ENCODE results near the gene LRRTM2.

DNA sequence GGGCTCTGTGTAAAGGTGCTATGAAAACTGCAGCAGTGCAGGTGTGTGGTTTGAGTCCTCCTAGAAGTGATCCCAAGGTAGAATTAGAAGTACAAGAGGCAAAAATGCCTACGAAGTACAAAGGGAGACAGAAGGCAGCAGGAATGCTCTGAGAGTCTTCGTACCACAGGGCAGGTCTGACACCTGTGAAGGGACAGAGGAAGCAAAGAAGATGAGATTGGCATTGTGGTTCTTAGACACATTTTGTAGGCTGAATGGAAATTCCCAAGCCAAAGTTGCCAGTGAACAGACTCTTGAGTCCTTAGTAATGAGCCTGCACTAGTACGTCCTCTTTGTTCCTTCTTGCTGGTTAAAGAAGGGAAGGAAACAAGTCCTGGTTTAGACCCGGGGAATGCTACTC is 1.7 kb upstream of the LRRTM2 start:
- TF ChIP-seq, protein P1, sequence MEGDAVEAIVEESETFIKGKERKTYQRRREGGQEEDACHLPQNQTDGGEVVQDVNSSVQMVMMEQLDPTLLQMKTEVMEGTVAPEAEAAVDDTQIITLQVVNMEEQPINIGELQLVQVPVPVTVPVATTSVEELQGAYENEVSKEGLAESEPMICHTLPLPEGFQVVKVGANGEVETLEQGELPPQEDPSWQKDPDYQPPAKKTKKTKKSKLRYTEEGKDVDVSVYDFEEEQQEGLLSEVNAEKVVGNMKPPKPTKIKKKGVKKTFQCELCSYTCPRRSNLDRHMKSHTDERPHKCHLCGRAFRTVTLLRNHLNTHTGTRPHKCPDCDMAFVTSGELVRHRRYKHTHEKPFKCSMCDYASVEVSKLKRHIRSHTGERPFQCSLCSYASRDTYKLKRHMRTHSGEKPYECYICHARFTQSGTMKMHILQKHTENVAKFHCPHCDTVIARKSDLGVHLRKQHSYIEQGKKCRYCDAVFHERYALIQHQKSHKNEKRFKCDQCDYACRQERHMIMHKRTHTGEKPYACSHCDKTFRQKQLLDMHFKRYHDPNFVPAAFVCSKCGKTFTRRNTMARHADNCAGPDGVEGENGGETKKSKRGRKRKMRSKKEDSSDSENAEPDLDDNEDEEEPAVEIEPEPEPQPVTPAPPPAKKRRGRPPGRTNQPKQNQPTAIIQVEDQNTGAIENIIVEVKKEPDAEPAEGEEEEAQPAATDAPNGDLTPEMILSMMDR (IDR thresholded peaks at IDR 0.05 in 8 of 11, conservative IDR thresholded peaks at IDR 0.05 in 3 of 11) = no peak
- no peak for TF ChIP-seq POLR2AphosphoS5 (IDR thresholded peaks at IDR 0.05)
